ENCODE results near the gene BTG1. TPM values are rescaled to one million over a fixed set of nuclear protein-coding genes. Genes with fewer than 3 reads are reported as not detected.

Gene BTG1
- total RNA-seq, 1 experiment from 2014 or later: 72.4 TPM

GRCh38 chr12:92175961-92176360 lies 30.3 kb upstream of the BTG1 start:
- no peaks in the 10 kb centered on the region for H3K79me2 ChIP-seq (ENCODE audit: low read depth)
- 0 out of 2 replicates have a peak overlapping the region, but pooled peaks have one; percentile 25 for H2AFZ ChIP-seq
- no peaks in the 10 kb centered on the region for H3K36me3 ChIP-seq (ENCODE audit: low read depth)
- H4K20me1 ChIP-seq (ENCODE audit: insufficient read depth): no peaks in the 10 kb centered on the region
- CTCF ChIA-PET: no interaction called here
- no peak overlapping the region for H3K4me3 ChIP-seq
- no peak for TF ChIP-seq EZH2 (IDR thresholded peaks at IDR 0.05; ENCODE audit: low read depth)
- no peak for TF ChIP-seq CTCF (conservative IDR thresholded peaks at IDR 0.05)
- no peaks in the 10 kb centered on the region for H3K27me3 ChIP-seq (ENCODE audit: insufficient read depth, low read depth)
- no peaks in the 10 kb centered on the region for H3K9me3 ChIP-seq (ENCODE audit: insufficient read depth, low read depth)
- no peaks in the 10 kb centered on the region for H3K4me1 ChIP-seq (replicated peaks; ENCODE audit: insufficient read depth)
- H3K27ac ChIP-seq: no peak overlapping the region
- no peak overlapping the region for H3K4me2 ChIP-seq
- intact Hi-C loops (cut with micrococcal nuclease; ENCODE audit: unreplicated experiment): no loop called here
- no peaks in the 10 kb centered on the region for H3K9me2 ChIP-seq (ENCODE audit: insufficient read depth)
- BruUV-seq (replicated peaks): no TSS peak
- POLR2A ChIA-PET (ENCODE audit: unreplicated experiment): no interaction called here
- DNase-seq: no peak
- H3F3A ChIP-seq (ENCODE audit: insufficient read depth, low read depth): no peaks in the 10 kb centered on the region

- no TSS peak for BruUV-seq (replicated peaks)
- Histone ChIP-seq H3K4me3 (no peak overlapping the region), H3K9me3 (ENCODE audit: insufficient read depth, low read depth) (no peaks in the 10 kb centered on the region), H3K27ac (no peak overlapping the region), H3K36me3 (ENCODE audit: low read depth) (no peaks in the 10 kb centered on the region), H3K9me2 (ENCODE audit: insufficient read depth) (no peaks in the 10 kb centered on the region), H4K20me1 (ENCODE audit: insufficient read depth) (no peaks in the 10 kb centered on the region), H2AFZ (no peak overlapping the region), H3K4me2 (no peak overlapping the region), H3K79me2 (ENCODE audit: low read depth) (no peaks in the 10 kb centered on the region), H3F3A (ENCODE audit: insufficient read depth, low read depth) (no peaks in the 10 kb centered on the region), H3K4me1 (replicated peaks; ENCODE audit: insufficient read depth) (no peaks in the 10 kb centered on the region), H3K27me3 (ENCODE audit: insufficient read depth, low read depth) (no peaks in the 10 kb centered on the region)
- intact Hi-C loops (cut with micrococcal nuclease; ENCODE audit: unreplicated experiment): no loop called here
- TF ChIP-seq EZH2 (IDR thresholded peaks at IDR 0.05; ENCODE audit: low read depth) (no peak), CTCF (conservative IDR thresholded peaks at IDR 0.05) (no peak)
- ChIA-PET POLR2A (ENCODE audit: unreplicated experiment) (no interaction called here), CTCF (no interaction called here)
- no peak for DNase-seq
Measured at GRCh38 chr12:92170050-92170449, 24.4 kb upstream of the BTG1 start.

GRCh38 chr12:92167075-92167474 lies 21.4 kb upstream of the BTG1 start:
- POLR2A ChIA-PET (ENCODE audit: unreplicated experiment): no interaction called here
- BruUV-seq (replicated peaks): no TSS peak
- CTCF ChIA-PET: no interaction called here
- intact Hi-C loops (cut with micrococcal nuclease; ENCODE audit: unreplicated experiment): no loop called here
- no peaks in the 10 kb centered on the region for H3K27me3 ChIP-seq (ENCODE audit: insufficient read depth, low read depth)
- H3K9me3 ChIP-seq (ENCODE audit: insufficient read depth, low read depth): no peaks in the 10 kb centered on the region
- no peaks in the 10 kb centered on the region for H4K20me1 ChIP-seq (ENCODE audit: insufficient read depth)
- H3K4me2 ChIP-seq: no peak overlapping the region
- no peak for DNase-seq
- no peaks in the 10 kb centered on the region for H3K36me3 ChIP-seq (ENCODE audit: low read depth)
- H3K27ac ChIP-seq: no peak overlapping the region
- H3K4me3 ChIP-seq: no peak overlapping the region
- no peak overlapping the region for H2AFZ ChIP-seq
- TF ChIP-seq EZH2 (IDR thresholded peaks at IDR 0.05; ENCODE audit: low read depth): no peak
- no peak for TF ChIP-seq CTCF (conservative IDR thresholded peaks at IDR 0.05)
- no peaks in the 10 kb centered on the region for H3K79me2 ChIP-seq (ENCODE audit: low read depth)
- peaks cover 4% of the 10 kb centered on the region; the same call in 1 of the 2 replicates for H3K4me1 ChIP-seq (replicated peaks; ENCODE audit: insufficient read depth)
- peaks cover 1% of the 10 kb centered on the region; the same call in 1 of the 2 replicates for H3F3A ChIP-seq (ENCODE audit: insufficient read depth, low read depth)
- no peaks in the 10 kb centered on the region for H3K9me2 ChIP-seq (ENCODE audit: insufficient read depth)

Data from PC-9 (cell line).